Naive thymus-derived CD8-positive, alpha-beta T cell (primary cell): ENCODE data around the gene XYLT1. TPM values are rescaled to one million over a fixed set of nuclear protein-coding genes. Genes with fewer than 3 reads are reported as not detected.
A peak's percentile ranks its signal among the peaks of the same experiment; 100 is the strongest.
"Not testable (repeated sequence)": the region's sequence is repeated elsewhere in the genome, so short reads cannot be mapped to it uniquely, and the experiment has no call there.

ENCODE experiments used
- ATAC-seq, 2 donors: fragments of 150-1000 bp; cut with Tn5 transposase in 1 of 2; sonication (Bioruptor Pico), chemical (Tn5 transposase) in 1 of 2; 1 replicate in 1 of 2; 2 replicates in 1 of 2; pipeline ENCODE4 v1.10.0; 2021; ENCODE audit warnings: mild to moderate bottlenecking in 2 of 2, moderate library complexity in 2 of 2
- POLR2A ChIA-PET: fragments of 350-600 bp; sonication (Branson Sonifier 250); formaldehyde crosslinking; loops from one replicate; lab custom pipeline; 2021; ENCODE audit warnings: antibody characterized with exemption; lab: Charles Lee
- DNase-seq, 10 donors: peaks; one replicate each; pipeline versions ENCODE4 v3.0.0 to v3.0.0-alpha.2; 2020 to 2022
- H3K27ac Mint-ChIP-seq, 10 donors: one replicate each; pipeline ENCODE4 v1.8.0; 2020 to 2022; ENCODE audit warnings: mild to moderate bottlenecking in 10 of 10, mixed read lengths in 10 of 10, moderate library complexity in 4 of 10, inconsistent platforms in 1 of 10
- H3K27me3 Mint-ChIP-seq, 5 donors: one replicate each; pipeline ENCODE4 v1.8.0; 2021 to 2022; ENCODE audit warnings: mixed read lengths in 5 of 5
- H3K36me3 Mint-ChIP-seq, 3 donors: one replicate each; pipeline ENCODE4 v1.8.0; 2020 to 2022; ENCODE audit warnings: mixed read lengths in 3 of 3, mild to moderate bottlenecking in 2 of 3, inconsistent platforms in 1 of 3
- H3K4me1 Mint-ChIP-seq, 4 donors: one replicate each; pipeline ENCODE4 v1.8.0; 2021 to 2022; ENCODE audit warnings: mixed read lengths in 4 of 4
- H3K4me3 Mint-ChIP-seq, 10 donors: one replicate each; pipeline ENCODE4 v1.8.0; 2020 to 2022; ENCODE audit warnings: mild to moderate bottlenecking in 10 of 10, mixed read lengths in 10 of 10, moderate library complexity in 6 of 10, inconsistent platforms in 1 of 10
- H3K9me3 Mint-ChIP-seq, 9 donors: one replicate each; pipeline ENCODE4 v1.8.0; 2020 to 2022; ENCODE audit warnings: mixed read lengths in 9 of 9, mild to moderate bottlenecking in 3 of 9, inconsistent platforms in 1 of 9, moderate library complexity in 1 of 9
- polyA plus RNA-seq, 3 donors: library from polyadenylated mRNA; unstranded; fragments of 300-500 nt; fragmentation: Illumina TruSeq; gene quantifications; one replicate each; pipeline ENCODE4 v1.2.3, GENCODE V29; 2021
- total RNA-seq, 8 experiments: library from RNA in 2 of 8; stranded (reverse) in 2 of 8; gene quantifications; one replicate each; pipeline ENCODE4 v1.2.3 and lab custom pipeline; 2021 to 2026

The XYLT1 gene
- total and polyA plus RNA-seq, 5 experiments from 2014 or later, result 0.44 to 50.7 (median 1.4) TPM

- H3K9me3 Mint-ChIP-seq, result no peaks in the 10 kb centered on the region
- DNase-seq, result no peak
- H3K36me3 Mint-ChIP-seq, result peaks cover 0 to 2% (median 0%) of the 10 kb centered on the region in 3 donors
- H3K4me3 Mint-ChIP-seq, result peak overlapping the region in 5 of 10 donors; percentile 1 to 91 (median 79)
- ATAC-seq, result no peak
- POLR2A ChIA-PET, result interaction anchor here (1.2 to 3.2 kb wide), 4 partner anchors 16 to 52 kb away, joined by 3 to 34 read pairs (median 6); no protein-coding TSS in a partner anchor
- no peaks in the 10 kb centered on the region for H3K27me3 Mint-ChIP-seq
- H3K4me1 Mint-ChIP-seq, result peaks cover 17 to 59% (median 40%) of the 10 kb centered on the region in 4 donors
- H3K27ac Mint-ChIP-seq, result peak overlapping the region in 8 of 10 donors; percentile 1 to 96 (median 82)
These were observed 53.0 kb downstream of the XYLT1 start for GRCh38 chr16:17417740-17418139.

- ATAC-seq, result peak; percentile 97 to 98
- H3K9me3 Mint-ChIP-seq, result peaks cover 0 to 2% (median 0%) of the 10 kb centered on the region in 9 donors
- peak; percentile 7 to 74 (median 50) for DNase-seq
- POLR2A ChIA-PET, result interaction anchor here (0.7 to 3.2 kb wide), 8 partner anchors 9 to 70 kb away, joined by 3 to 34 read pairs (median 4); no protein-coding TSS in a partner anchor
- no peaks in the 10 kb centered on the region for H3K27me3 Mint-ChIP-seq
- H3K27ac Mint-ChIP-seq, result peak overlapping the region; percentile 91 to 96 (median 95)
- H3K4me3 Mint-ChIP-seq, result peak overlapping the region; percentile 79 to 91 (median 87)
- H3K36me3 Mint-ChIP-seq, result peaks cover 0 to 2% (median 0%) of the 10 kb centered on the region in 3 donors
- peaks cover 21 to 69% (median 40%) of the 10 kb centered on the region in 4 donors for H3K4me1 Mint-ChIP-seq
These were observed 54.1 kb downstream of the XYLT1 start for GRCh38 chr16:17416461-17417311.

GRCh38 chr16:17414916-17415315 is 55.8 kb downstream of the XYLT1 start:
- Mint-ChIP-seq H3K4me3 (peak overlapping the region in 4 of 10 donors; percentile 10 to 87 (median 30)), H3K27ac (peak overlapping the region in 8 of 10 donors; percentile 37 to 92 (median 70)), H3K4me1 (peaks cover 21 to 75% (median 42%) of the 10 kb centered on the region in 4 donors), H3K36me3 (peaks cover 0 to 3% (median 2%) of the 10 kb centered on the region in 3 donors), H3K27me3 (no peaks in the 10 kb centered on the region), H3K9me3 (peaks cover 0 to 2% (median 0%) of the 10 kb centered on the region in 9 donors)
- POLR2A ChIA-PET, result interaction anchor here (3.2 kb wide), 1 partner anchor 45 kb away, joined by 34 read pairs; no protein-coding TSS in a partner anchor
- DNase-seq, result no peak
- ATAC-seq, result no peak

GRCh38 chr16:17414421-17414820 is 56.3 kb downstream of the XYLT1 start:
- peak overlapping the region in 6 of 10 donors; percentile 10 to 87 (median 23) for H3K4me3 Mint-ChIP-seq
- H3K9me3 Mint-ChIP-seq, result peaks cover 0 to 2% (median 0%) of the 10 kb centered on the region in 9 donors
- POLR2A ChIA-PET, result interaction anchor here (3.2 kb wide), 1 partner anchor 44 kb away, joined by 34 read pairs; no protein-coding TSS in a partner anchor
- DNase-seq (peak in 1 of 10 donors; percentile 11), ATAC-seq (no peak)
- peak overlapping the region in 8 of 10 donors; percentile 33 to 92 (median 76) for H3K27ac Mint-ChIP-seq
- H3K36me3 Mint-ChIP-seq, result peaks cover 0 to 3% (median 2%) of the 10 kb centered on the region in 3 donors
- peaks cover 21 to 79% (median 42%) of the 10 kb centered on the region in 4 donors for H3K4me1 Mint-ChIP-seq
- H3K27me3 Mint-ChIP-seq, result no peaks in the 10 kb centered on the region

- H3K4me3 Mint-ChIP-seq, result no peak overlapping the region
- peaks cover 22 to 87% (median 42%) of the 10 kb centered on the region in 4 donors for H3K4me1 Mint-ChIP-seq
- peaks cover 0 to 2% (median 0%) of the 10 kb centered on the region in 9 donors for H3K9me3 Mint-ChIP-seq
- POLR2A ChIA-PET, result no interaction called here
- no peak for DNase-seq
- H3K27me3 Mint-ChIP-seq, result no peaks in the 10 kb centered on the region
- H3K36me3 Mint-ChIP-seq, result peaks cover 0 to 9% (median 5%) of the 10 kb centered on the region in 3 donors
- ATAC-seq, result no peak
- H3K27ac Mint-ChIP-seq, result peak overlapping the region in 5 of 10 donors; percentile 9 to 92 (median 27)
These were observed 57.3 kb downstream of the XYLT1 start for GRCh38 chr16:17413508-17413907.

- peaks cover 0 to 3% (median 0%) of the 10 kb centered on the region in 9 donors for H3K9me3 Mint-ChIP-seq
- POLR2A ChIA-PET, result interaction anchor here (0.5 kb wide), 1 partner anchor 177 kb away, joined by 3 read pairs; no protein-coding TSS in a partner anchor
- H3K27ac Mint-ChIP-seq, result peak overlapping the region in 2 of 10 donors; percentile 46 to 92
- H3K4me3 Mint-ChIP-seq, result no peak overlapping the region
- no peaks in the 10 kb centered on the region for H3K27me3 Mint-ChIP-seq
- peaks cover 3 to 12% (median 5%) of the 10 kb centered on the region in 3 donors for H3K36me3 Mint-ChIP-seq
- peaks cover 20 to 85% (median 39%) of the 10 kb centered on the region in 4 donors for H3K4me1 Mint-ChIP-seq
- DNase-seq (no peak), ATAC-seq (no peak)
These were observed 58.0 kb downstream of the XYLT1 start for GRCh38 chr16:17412791-17413190.

GRCh38 chr16:17412221-17412620 is 58.5 kb downstream of the XYLT1 start:
- Mint-ChIP-seq H3K27me3 (no peaks in the 10 kb centered on the region), H3K4me3 (no peak overlapping the region), H3K4me1 (peaks cover 16 to 79% (median 33%) of the 10 kb centered on the region in 4 donors), H3K36me3 (peaks cover 5 to 15% (median 5%) of the 10 kb centered on the region in 3 donors), H3K9me3 (peaks cover 0 to 4% (median 0%) of the 10 kb centered on the region in 9 donors), H3K27ac (peak overlapping the region in 3 of 10 donors; percentile 42 to 74 (median 43))
- POLR2A ChIA-PET, result interaction anchor here (0.5 kb wide), 1 partner anchor 176 kb away, joined by 3 read pairs; no protein-coding TSS in a partner anchor
- DNase-seq (no peak), ATAC-seq (no peak)

GRCh38 chr16:17411263-17411662 is 59.5 kb downstream of the XYLT1 start:
- ATAC-seq (no peak), DNase-seq (no peak)
- Mint-ChIP-seq H3K9me3 (peaks cover 0 to 6% (median 0%) of the 10 kb centered on the region in 9 donors), H3K4me3 (no peak overlapping the region), H3K27me3 (no peaks in the 10 kb centered on the region), H3K4me1 (peaks cover 16 to 72% (median 26%) of the 10 kb centered on the region in 4 donors), H3K27ac (no peak overlapping the region), H3K36me3 (peaks cover 5 to 15% (median 5%) of the 10 kb centered on the region in 3 donors)
- POLR2A ChIA-PET, result interaction anchor here (0.5 kb wide), 1 partner anchor 35 kb away, joined by 5 read pairs; no protein-coding TSS in a partner anchor

GRCh38 chr16:17410316-17410715 is 60.4 kb downstream of the XYLT1 start:
- POLR2A ChIA-PET, result interaction anchor here (1.1 kb wide), 1 partner anchor 43 kb away, joined by 4 read pairs; no protein-coding TSS in a partner anchor
- not testable (repeated sequence) for ATAC-seq, H3K9me3 Mint-ChIP-seq, H3K4me3 Mint-ChIP-seq, DNase-seq, H3K27me3 Mint-ChIP-seq
- H3K4me1 Mint-ChIP-seq, result peaks cover 16 to 64% (median 18%) of the 10 kb centered on the region in 4 donors
- peaks cover 5 to 15% (median 5%) of the 10 kb centered on the region in 3 donors for H3K36me3 Mint-ChIP-seq
- peak overlapping the region in 2 of 10 donors; percentile 33 to 43 for H3K27ac Mint-ChIP-seq

GRCh38 chr16:17409894-17410293 is 60.9 kb downstream of the XYLT1 start:
- peaks cover 0 to 6% (median 0%) of the 10 kb centered on the region in 9 donors for H3K9me3 Mint-ChIP-seq
- H3K36me3 Mint-ChIP-seq, result peaks cover 5 to 15% (median 5%) of the 10 kb centered on the region in 3 donors
- no peaks in the 10 kb centered on the region for H3K27me3 Mint-ChIP-seq
- POLR2A ChIA-PET, result interaction anchor here (0.6 to 1.1 kb wide), 2 partner anchors 43 to 67 kb away, joined by 4 read pairs; no protein-coding TSS in a partner anchor
- peaks cover 13 to 60% (median 16%) of the 10 kb centered on the region in 4 donors for H3K4me1 Mint-ChIP-seq
- H3K27ac Mint-ChIP-seq, result peak overlapping the region in 2 of 10 donors; percentile 33 to 43
- no peak overlapping the region for H3K4me3 Mint-ChIP-seq
- no peak for DNase-seq
- ATAC-seq, result no peak

- POLR2A ChIA-PET, result interaction anchor here (0.7 kb wide), 1 partner anchor 60 kb away, joined by 4 read pairs; no protein-coding TSS in a partner anchor
- peak overlapping the region in 4 of 10 donors; percentile 36 to 76 (median 55) for H3K27ac Mint-ChIP-seq
These were observed 61.8 kb downstream of the XYLT1 start for GRCh38 chr16:17408955-17409441.

More at GRCh38 chr16:17408955-17409441, 61.8 kb downstream of the XYLT1 start:
- H3K9me3 Mint-ChIP-seq, result peaks cover 0 to 6% (median 0%) of the 10 kb centered on the region in 9 donors
- H3K4me1 Mint-ChIP-seq, result peaks cover 10 to 59% (median 12%) of the 10 kb centered on the region in 4 donors
- DNase-seq, result no peak
- peaks cover 5 to 13% (median 5%) of the 10 kb centered on the region in 3 donors for H3K36me3 Mint-ChIP-seq
- no peak overlapping the region for H3K4me3 Mint-ChIP-seq
- ATAC-seq, result no peak
- no peaks in the 10 kb centered on the region for H3K27me3 Mint-ChIP-seq
